ENCODE data around the gene CYP3A7. TPM values are rescaled to one million over a fixed set of nuclear protein-coding genes. Genes with fewer than 3 reads are reported as not detected.
"Not testable (repeated sequence)": the region's sequence is repeated elsewhere in the genome, so short reads cannot be mapped to it uniquely, and the experiment has no call there.

Gene CYP3A7
- total RNA-seq, 1 donor from 2014 or later: not detected

DNA sequence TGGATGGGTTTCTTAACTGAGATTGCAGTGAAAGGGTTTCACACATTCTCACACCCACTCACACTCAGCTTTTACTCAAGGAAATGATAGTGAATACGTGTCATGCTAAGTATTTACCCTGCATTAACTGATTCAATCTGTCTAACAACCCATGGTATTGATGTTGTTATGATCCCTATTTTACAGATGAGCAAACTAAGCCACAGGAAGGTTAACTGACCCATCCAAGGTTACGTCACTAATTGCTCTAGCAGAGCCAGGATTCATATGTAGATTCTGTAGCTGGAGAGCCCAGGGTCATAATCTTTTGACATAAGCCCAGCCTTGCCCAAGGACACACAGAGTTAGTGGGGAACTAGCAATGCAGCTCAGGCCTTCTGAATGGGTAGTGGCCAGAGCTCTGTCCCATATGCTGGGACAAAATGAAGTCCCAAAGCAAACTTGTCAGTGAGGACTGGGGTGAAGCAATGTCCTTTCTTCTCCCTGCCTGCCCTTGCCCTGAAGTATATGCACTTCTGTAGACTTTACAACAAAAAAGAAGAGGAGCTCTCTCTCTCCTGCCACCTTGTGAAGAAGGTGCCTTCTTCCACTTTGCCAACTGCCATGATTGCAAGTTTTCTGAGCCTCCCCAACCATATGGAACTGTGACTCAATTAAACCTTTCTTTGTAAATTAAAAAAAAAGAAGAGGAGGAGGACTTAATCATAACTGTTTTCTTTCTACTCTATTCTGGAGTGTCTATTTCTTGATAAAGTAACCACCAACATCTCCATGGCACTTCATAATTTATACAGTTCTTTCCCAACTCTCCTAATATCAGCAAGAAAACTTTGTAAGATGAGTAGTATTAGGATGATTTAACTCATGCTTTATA lies 4.9 kb upstream of the CYP3A7 start:
- H3K4me3 Mint-ChIP-seq: no peak overlapping the region
- peaks cover 9% of the 10 kb centered on the region for H3K27me3 Mint-ChIP-seq (ENCODE audit: low read depth)
- DNase-seq (ENCODE audit: low read depth, low spot score): no peak
- H3K9me3 Mint-ChIP-seq: peaks cover 4% of the 10 kb centered on the region
- H3K27ac Mint-ChIP-seq (ENCODE audit: unreplicated experiment): no peak overlapping the region
- H3K4me1 Mint-ChIP-seq: no peaks in the 10 kb centered on the region
- TF ChIP-seq, protein P1, sequence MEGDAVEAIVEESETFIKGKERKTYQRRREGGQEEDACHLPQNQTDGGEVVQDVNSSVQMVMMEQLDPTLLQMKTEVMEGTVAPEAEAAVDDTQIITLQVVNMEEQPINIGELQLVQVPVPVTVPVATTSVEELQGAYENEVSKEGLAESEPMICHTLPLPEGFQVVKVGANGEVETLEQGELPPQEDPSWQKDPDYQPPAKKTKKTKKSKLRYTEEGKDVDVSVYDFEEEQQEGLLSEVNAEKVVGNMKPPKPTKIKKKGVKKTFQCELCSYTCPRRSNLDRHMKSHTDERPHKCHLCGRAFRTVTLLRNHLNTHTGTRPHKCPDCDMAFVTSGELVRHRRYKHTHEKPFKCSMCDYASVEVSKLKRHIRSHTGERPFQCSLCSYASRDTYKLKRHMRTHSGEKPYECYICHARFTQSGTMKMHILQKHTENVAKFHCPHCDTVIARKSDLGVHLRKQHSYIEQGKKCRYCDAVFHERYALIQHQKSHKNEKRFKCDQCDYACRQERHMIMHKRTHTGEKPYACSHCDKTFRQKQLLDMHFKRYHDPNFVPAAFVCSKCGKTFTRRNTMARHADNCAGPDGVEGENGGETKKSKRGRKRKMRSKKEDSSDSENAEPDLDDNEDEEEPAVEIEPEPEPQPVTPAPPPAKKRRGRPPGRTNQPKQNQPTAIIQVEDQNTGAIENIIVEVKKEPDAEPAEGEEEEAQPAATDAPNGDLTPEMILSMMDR (conservative IDR thresholded peaks at IDR 0.05): no peak
- peaks cover 5% of the 10 kb centered on the region for H3K36me3 Mint-ChIP-seq (ENCODE audit: low read depth)

DNA sequence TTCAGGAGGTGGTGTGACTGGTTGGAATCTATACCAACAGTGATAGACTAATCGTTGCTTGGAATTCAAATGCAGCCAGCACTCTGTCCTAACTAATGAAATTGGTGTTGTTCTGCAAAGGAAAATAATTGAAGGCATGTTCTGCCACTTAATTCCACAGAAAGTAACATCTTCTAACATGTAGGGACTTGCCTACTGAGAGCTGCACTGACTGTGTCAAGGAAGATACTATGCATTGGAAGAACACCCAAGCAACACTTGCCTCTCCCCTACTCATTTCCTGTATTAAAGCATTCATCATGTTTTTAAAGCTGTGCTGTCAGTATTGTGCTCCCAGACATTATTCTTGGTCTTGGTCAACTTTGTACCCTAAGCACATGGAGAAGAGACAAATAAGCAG lies 2.7 kb upstream of the CYP3A7 start:
- H3K27ac Mint-ChIP-seq (ENCODE audit: unreplicated experiment): no peak overlapping the region

DNA sequence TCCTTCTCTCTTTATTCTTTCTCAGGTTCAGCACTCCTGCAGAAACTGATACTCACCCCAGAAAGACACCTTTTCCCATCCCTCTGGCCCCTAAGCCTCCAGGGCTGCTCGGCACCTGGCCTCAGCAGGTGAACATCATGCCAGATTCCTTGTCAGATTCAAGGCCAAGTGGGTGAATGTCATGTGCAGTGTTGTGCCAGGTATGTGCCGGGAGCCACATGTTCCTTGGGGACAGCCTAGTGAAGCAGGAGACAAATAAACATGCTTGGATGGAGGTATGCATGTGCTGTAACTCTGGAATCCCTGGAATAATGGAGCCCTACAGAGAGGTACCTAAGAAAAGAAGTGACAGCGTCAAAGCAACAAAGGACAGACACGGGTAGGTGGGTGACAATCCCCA lies 1.7 kb upstream of the CYP3A7 start:
- not testable (repeated sequence) for H3K36me3 Mint-ChIP-seq (ENCODE audit: low read depth); DNase-seq (ENCODE audit: low read depth, low spot score); H3K9me3 Mint-ChIP-seq; H3K27me3 Mint-ChIP-seq (ENCODE audit: low read depth); H3K4me1 Mint-ChIP-seq; H3K4me3 Mint-ChIP-seq; H3K27ac Mint-ChIP-seq (ENCODE audit: unreplicated experiment)

More for the DNA sequence above, 2.7 kb upstream of the CYP3A7 start:
- H3K36me3 Mint-ChIP-seq (ENCODE audit: low read depth): no peaks in the 10 kb centered on the region
- TF ChIP-seq, protein P1 (conservative IDR thresholded peaks at IDR 0.05): no peak
- no peaks in the 10 kb centered on the region for H3K4me1 Mint-ChIP-seq
- no peak overlapping the region for H3K4me3 Mint-ChIP-seq
- DNase-seq (ENCODE audit: low read depth, low spot score): no peak
- H3K27me3 Mint-ChIP-seq (ENCODE audit: low read depth): peaks cover 3% of the 10 kb centered on the region
- H3K9me3 Mint-ChIP-seq: no peaks in the 10 kb centered on the region

DNA sequence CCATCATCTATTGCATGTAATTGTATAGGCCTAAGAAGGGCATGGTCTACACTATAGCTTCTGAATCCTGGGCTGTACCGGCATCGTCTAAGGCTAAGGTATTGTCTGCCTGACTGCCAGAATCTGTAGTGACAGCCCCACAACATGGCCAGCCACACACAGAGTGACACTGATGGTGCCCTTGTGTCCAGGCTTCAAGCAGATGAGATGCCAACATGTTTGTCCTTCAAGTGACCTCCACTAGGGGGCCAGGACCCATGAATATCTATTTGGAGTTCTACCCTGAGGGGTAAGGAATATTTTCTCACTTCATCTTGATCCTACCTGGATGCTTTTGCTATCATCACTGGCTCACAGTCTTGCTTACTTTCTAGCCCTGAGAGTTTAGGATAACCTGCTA lies 1.5 kb downstream of the CYP3A7 start:
- no peak overlapping the region for H3K4me3 Mint-ChIP-seq
- H3K36me3 Mint-ChIP-seq (ENCODE audit: low read depth): no peaks in the 10 kb centered on the region
- TF ChIP-seq, protein P1 (conservative IDR thresholded peaks at IDR 0.05): peak; percentile 46
- peaks cover 3% of the 10 kb centered on the region for H3K27me3 Mint-ChIP-seq (ENCODE audit: low read depth)
- H3K9me3 Mint-ChIP-seq: no peaks in the 10 kb centered on the region
- no peaks in the 10 kb centered on the region for H3K4me1 Mint-ChIP-seq
- H3K27ac Mint-ChIP-seq (ENCODE audit: unreplicated experiment): no peak overlapping the region
- no peak for DNase-seq (ENCODE audit: low read depth, low spot score)

DNA sequence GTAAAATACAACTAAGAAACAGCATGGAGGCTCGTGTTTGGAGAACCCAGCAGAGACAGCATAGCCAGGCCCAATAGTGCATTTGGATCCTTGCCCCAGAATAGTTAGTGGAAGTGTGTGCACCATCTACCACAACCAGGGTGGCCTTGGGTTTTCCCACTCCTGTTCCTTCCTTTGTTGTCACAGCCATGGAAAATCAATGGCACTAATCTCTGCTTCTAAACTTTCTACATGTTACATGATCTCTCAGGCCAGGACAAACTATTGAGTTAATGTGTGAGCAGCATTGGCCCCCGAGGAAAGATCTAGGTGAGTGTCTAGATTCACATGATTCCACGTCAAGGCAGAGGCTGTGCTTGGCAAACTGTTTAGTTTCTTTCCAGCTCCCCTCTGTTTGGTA lies 2.0 kb downstream of the CYP3A7 start:
- DNase-seq (ENCODE audit: low read depth, low spot score): no peak
- Mint-ChIP-seq H3K27ac (ENCODE audit: unreplicated experiment) (no peak overlapping the region), H3K27me3 (ENCODE audit: low read depth) (peaks cover 3% of the 10 kb centered on the region), H3K9me3 (no peaks in the 10 kb centered on the region), H3K4me1 (no peaks in the 10 kb centered on the region), H3K36me3 (ENCODE audit: low read depth) (no peaks in the 10 kb centered on the region), H3K4me3 (no peak overlapping the region)
- TF ChIP-seq, protein P1 (conservative IDR thresholded peaks at IDR 0.05): no peak

DNA sequence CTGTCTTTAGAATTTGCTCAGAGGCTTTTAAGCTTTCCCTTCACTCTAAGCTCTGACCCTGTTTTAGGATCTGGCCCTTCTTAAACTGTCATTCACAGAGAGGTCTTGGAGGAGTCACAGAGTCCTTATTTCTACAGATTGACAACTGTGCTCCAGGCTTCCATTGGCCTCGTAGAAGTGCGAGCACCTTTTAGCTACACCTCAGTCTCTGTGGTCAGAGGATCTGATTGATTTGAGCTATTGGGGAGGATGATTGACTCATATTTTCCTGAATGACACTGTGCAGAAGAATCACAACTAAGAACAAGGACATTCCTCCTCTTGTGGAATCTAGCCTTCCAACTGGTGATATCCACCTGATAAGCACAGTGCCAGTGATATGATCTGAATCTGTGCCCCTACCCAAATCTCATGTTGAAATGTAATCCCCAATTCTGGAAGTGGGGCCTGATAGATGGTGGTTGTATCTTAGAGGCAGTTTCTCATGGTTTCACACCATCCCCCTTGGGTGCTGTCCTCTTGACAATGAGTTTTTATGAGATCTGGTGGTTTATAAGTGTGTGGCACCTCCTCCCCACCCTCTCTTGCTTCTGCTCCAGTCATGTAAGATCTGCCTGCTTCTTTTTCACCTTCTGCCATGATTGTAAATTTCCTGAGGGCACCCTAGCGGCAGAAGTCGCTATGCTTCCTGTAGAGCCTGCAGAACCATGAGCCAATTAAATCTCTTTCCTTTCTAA lies 3.2 kb downstream of the CYP3A7 start:
- H3K27ac Mint-ChIP-seq (ENCODE audit: unreplicated experiment): no peak overlapping the region
- no peaks in the 10 kb centered on the region for H3K9me3 Mint-ChIP-seq
- no peaks in the 10 kb centered on the region for H3K36me3 Mint-ChIP-seq (ENCODE audit: low read depth)
- TF ChIP-seq, protein P1 (conservative IDR thresholded peaks at IDR 0.05): no peak
- H3K4me1 Mint-ChIP-seq: no peaks in the 10 kb centered on the region
- H3K4me3 Mint-ChIP-seq: no peak overlapping the region
- no peak for DNase-seq (ENCODE audit: low read depth, low spot score)
- H3K27me3 Mint-ChIP-seq (ENCODE audit: low read depth): peaks cover 3% of the 10 kb centered on the region
